Left lung (tissue), 10 donors: ENCODE results near the gene CD63. TPM values are rescaled to one million over a fixed set of nuclear protein-coding genes. Genes with fewer than 3 reads are reported as not detected.
A peak's percentile ranks its signal among the peaks of the same experiment; 100 is the strongest.

ENCODE experiments used
- ATAC-seq: fragments of 200-7000 bp; cut with Tn5 transposase; one replicate; pipeline ENCODE4 v1.9.1; 2020; ENCODE audit warnings: moderate library complexity
- DNase-seq, 4 donors: peaks; one replicate each; pipeline ENCODE4 v3.0.0-alpha.2; 2013 to 2020
- H3K27ac ChIP-seq, 2 donors: fragments of 200-600 bp; sonication (generic) in 1 of 2; one replicate each; pipeline versions ENCODE4 v1.5.0 to v1.8.0; 2020 to 2021
- H3K27me3 ChIP-seq, 2 donors: fragments of 200-600 bp; sonication (generic) in 1 of 2; one replicate each; pipeline versions ENCODE4 v1.5.0 to v1.8.0; 2020 to 2021
- H3K36me3 ChIP-seq, 2 donors: fragments of 200-600 bp; sonication (generic) in 1 of 2; one replicate each; pipeline versions ENCODE4 v1.5.0 to v1.8.0; 2020 to 2021
- H3K4me1 ChIP-seq, 2 donors: fragments of 200-600 bp; one replicate each; pipeline ENCODE4 v1.8.0; 2021
- H3K4me3 ChIP-seq, 2 donors: fragments of 200-600 bp; sonication (generic) in 1 of 2; one replicate each; pipeline versions ENCODE4 v1.5.0 to v1.8.0; 2020 to 2021; ENCODE audit warnings: mild to moderate bottlenecking in 1 of 2
- H3K9me3 ChIP-seq, 2 donors: fragments of 200-600 bp; sonication (generic) in 1 of 2; one replicate each; pipeline versions ENCODE4 v1.5.0 to v1.8.0; 2020 to 2021
- CTCF ChIP-seq, 2 donors: fragments of 200-600 bp; sonication (generic) in 1 of 2; IDR thresholded peaks; one replicate each; pipeline versions ENCODE4 v1.5.0 to v1.8.0; 2021; ENCODE audit warnings: antibody characterized with exemption in 2 of 2
- intact Hi-C, 2 donors: fragments of 100-400 bp; cut with DNase I; formaldehyde crosslinking; loops; one replicate each; pipeline versions ENCODE4 v1.11.2 to v1.14.2; 2022
- polyA plus RNA-seq, 6 donors: library from polyadenylated mRNA; unstranded; fragments of 120-200 nt; gene quantifications; one replicate each; pipeline ENCODE4 v1.2.1, GENCODE V29; 2013; ENCODE audit not compliant: insufficient read length in 6 of 6
- total RNA-seq, 2 donors: library from RNA; stranded (reverse); fragmentation: NEBNext Ultra II Directional; extraction: Animal tissue kit (Norgen Biotek cat#: 25700); gene quantifications; one replicate each; pipeline ENCODE4 v1.2.1, GENCODE V29; 2021
- donor health status: DM: no; HTN: yes; CAD: no.
- donor health status: DM: no; HTN: no; CAD: no.

CD63 gene
- total and polyA plus RNA-seq, 8 donors = 585 to 1,766 (median 677) TPM

GRCh38 chr12:55726971-55727370, 1.8 kb downstream of the CD63 start:
- intact Hi-C loops = no loop called here

GRCh38 chr12:55725556-55725955, 3.3 kb downstream of the CD63 start:
- intact Hi-C loops = no loop called here
- H3K4me3 ChIP-seq = peak overlapping the region in 1 of 2 donors; percentile 93
- no peak overlapping the region for H3K27ac ChIP-seq
- no peak for ATAC-seq
- peaks cover 14 to 70% of the 10 kb centered on the region in 2 donors for H3K4me1 ChIP-seq
- H3K27me3 ChIP-seq = no peaks in the 10 kb centered on the region
- H3K36me3 ChIP-seq = peaks cover 0 to 49% of the 10 kb centered on the region in 2 donors
- no peak for DNase-seq
- H3K9me3 ChIP-seq = no peaks in the 10 kb centered on the region
- TF ChIP-seq CTCF (IDR thresholded peaks at IDR 0.05) = no peak

More at GRCh38 chr12:55726971-55727370, 1.8 kb downstream of the CD63 start:
- Histone ChIP-seq H3K4me1 (peaks cover 15 to 70% of the 10 kb centered on the region in 2 donors), H3K4me3 (peak overlapping the region; percentile 78 to 93), H3K27ac (peak overlapping the region; percentile 97 to 100), H3K36me3 (peaks cover 0 to 48% of the 10 kb centered on the region in 2 donors), H3K9me3 (no peaks in the 10 kb centered on the region), H3K27me3 (no peaks in the 10 kb centered on the region)
- TF ChIP-seq CTCF (IDR thresholded peaks at IDR 0.05) = no peak
- DNase-seq (peak in 1 of 4 donors; percentile 54), ATAC-seq (no peak)

DNA sequence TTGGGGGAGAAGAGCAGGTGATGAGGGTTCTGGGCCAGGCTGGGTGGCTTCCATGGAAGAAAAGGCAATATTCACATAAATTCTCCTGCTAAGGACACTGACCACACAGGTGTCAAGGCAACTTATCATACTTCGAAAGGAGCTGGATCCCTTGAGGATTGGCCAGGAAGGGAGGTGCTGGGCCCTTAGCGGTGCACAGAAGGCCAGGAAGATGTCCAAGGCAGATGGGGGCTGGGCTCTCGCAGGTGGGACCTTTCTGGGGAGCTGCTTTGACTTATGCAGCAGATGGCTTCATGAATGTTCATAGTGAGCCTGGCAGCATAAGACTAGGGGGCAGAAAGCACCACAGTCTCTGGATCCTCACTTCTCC, 3.9 kb downstream of the CD63 start:
- TF ChIP-seq CTCF (IDR thresholded peaks at IDR 0.05) = no peak
- no peak for ATAC-seq
- H3K4me1 ChIP-seq = peaks cover 14 to 70% of the 10 kb centered on the region in 2 donors
- intact Hi-C loops = no loop called here
- peaks cover 0 to 55% of the 10 kb centered on the region in 2 donors for H3K36me3 ChIP-seq
- peak in 1 of 4 donors; percentile 27 for DNase-seq
- no peak overlapping the region for H3K4me3 ChIP-seq
- no peaks in the 10 kb centered on the region for H3K9me3 ChIP-seq
- H3K27ac ChIP-seq = no peak overlapping the region
- H3K27me3 ChIP-seq = no peaks in the 10 kb centered on the region

GRCh38 chr12:55724226-55724939, 4.4 kb downstream of the CD63 start:
- DNase-seq = peak in 2 of 4 donors; percentile 61 to 64
- H3K4me1 ChIP-seq = peaks cover 17 to 70% of the 10 kb centered on the region in 2 donors
- ATAC-seq = no peak
- peaks cover 0 to 60% of the 10 kb centered on the region in 2 donors for H3K36me3 ChIP-seq
- H3K4me3 ChIP-seq = no peak overlapping the region
- intact Hi-C loops = no loop called here
- no peaks in the 10 kb centered on the region for H3K9me3 ChIP-seq
- H3K27ac ChIP-seq = no peak overlapping the region
- peak; percentile 28 to 43 for TF ChIP-seq CTCF (IDR thresholded peaks at IDR 0.05)
- H3K27me3 ChIP-seq = no peaks in the 10 kb centered on the region

GRCh38 chr12:55723516-55724225, 5.1 kb downstream of the CD63 start:
- H3K27ac ChIP-seq = no peak overlapping the region
- no peak for ATAC-seq

More at GRCh38 chr12:55723516-55724225, 5.1 kb downstream of the CD63 start:
- TF ChIP-seq CTCF (IDR thresholded peaks at IDR 0.05) = no peak
- intact Hi-C loops = no loop called here
- peak in 1 of 4 donors; percentile 31 for DNase-seq
- no peaks in the 10 kb centered on the region for H3K9me3 ChIP-seq
- H3K27me3 ChIP-seq = no peaks in the 10 kb centered on the region
- no peak overlapping the region for H3K4me3 ChIP-seq
- H3K36me3 ChIP-seq = peaks cover 0 to 65% of the 10 kb centered on the region in 2 donors
- H3K4me1 ChIP-seq = peaks cover 17 to 75% of the 10 kb centered on the region in 2 donors
